LNCAP (cell line): ENCODE measurements around the gene CEP70.

Experiments
- TF ChIP-seq, protein P1 (sequence below): fragments of 450-650 bp; IDR thresholded peaks from 2 replicates; pipeline ENCODE4 v1.5.1; 2017; ENCODE audit warnings: mild to moderate bottlenecking

Gene CEP70

DNA sequence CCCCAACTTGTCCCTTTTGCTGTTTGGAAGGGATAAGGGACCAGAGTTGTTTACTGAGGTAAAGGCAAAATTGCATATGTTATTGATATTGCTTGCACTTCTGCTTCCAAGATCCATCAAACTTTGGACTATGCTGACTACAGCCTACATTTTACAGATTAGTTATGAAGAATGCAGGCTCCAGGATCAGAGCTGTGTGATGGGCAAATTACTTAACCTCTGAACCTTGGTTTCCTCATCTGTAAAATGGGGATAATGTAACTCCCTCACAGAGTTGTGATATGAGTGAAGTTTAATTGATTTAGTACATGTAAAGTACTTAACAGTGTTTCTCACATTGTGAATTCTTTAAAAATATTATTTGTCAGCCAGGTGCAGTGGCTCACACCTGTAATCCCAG is 30.5 kb upstream of the CEP70 start:
- TF ChIP-seq, protein P1, sequence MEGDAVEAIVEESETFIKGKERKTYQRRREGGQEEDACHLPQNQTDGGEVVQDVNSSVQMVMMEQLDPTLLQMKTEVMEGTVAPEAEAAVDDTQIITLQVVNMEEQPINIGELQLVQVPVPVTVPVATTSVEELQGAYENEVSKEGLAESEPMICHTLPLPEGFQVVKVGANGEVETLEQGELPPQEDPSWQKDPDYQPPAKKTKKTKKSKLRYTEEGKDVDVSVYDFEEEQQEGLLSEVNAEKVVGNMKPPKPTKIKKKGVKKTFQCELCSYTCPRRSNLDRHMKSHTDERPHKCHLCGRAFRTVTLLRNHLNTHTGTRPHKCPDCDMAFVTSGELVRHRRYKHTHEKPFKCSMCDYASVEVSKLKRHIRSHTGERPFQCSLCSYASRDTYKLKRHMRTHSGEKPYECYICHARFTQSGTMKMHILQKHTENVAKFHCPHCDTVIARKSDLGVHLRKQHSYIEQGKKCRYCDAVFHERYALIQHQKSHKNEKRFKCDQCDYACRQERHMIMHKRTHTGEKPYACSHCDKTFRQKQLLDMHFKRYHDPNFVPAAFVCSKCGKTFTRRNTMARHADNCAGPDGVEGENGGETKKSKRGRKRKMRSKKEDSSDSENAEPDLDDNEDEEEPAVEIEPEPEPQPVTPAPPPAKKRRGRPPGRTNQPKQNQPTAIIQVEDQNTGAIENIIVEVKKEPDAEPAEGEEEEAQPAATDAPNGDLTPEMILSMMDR: no peak

DNA sequence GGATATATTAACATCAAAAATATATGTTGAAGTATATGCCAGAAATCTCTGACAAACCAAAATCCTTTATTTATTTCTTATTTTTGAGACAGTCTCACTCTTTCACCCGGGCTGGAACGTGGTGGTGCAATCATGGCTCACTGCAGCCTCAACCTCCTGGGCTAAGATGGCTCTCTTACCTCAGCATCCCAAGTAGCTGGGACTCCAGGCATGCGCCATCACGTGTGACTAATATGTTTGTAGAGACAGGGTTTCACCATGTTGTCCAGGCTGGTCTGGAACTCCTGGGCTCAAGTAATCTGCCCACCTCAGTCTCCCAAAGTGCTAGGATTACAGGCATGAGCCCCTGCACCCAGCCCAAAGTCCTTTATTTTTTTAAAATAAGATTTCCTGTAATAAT is 26.4 kb upstream of the CEP70 start:
- TF ChIP-seq, protein P1: no peak

DNA sequence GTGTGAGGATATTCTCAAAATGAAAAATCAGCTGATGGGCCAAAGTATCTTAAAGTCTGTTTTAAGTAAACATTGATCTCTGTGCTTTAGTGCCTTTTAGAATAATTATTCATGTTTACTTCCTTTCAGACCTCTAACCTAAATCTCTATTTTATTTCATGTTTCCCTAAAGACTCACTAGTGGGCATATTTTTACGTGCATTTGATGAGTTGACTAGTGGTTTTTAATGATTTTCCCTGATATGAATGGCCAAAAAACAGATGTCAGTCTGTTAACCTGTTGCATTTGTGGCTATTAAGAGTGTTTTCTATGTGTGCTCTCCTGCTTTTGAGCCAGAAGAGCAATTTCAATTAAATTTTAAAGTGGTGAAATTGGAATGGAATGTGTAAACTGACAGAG is 21.4 kb upstream of the CEP70 start:
- TF ChIP-seq, protein P1: no peak

DNA sequence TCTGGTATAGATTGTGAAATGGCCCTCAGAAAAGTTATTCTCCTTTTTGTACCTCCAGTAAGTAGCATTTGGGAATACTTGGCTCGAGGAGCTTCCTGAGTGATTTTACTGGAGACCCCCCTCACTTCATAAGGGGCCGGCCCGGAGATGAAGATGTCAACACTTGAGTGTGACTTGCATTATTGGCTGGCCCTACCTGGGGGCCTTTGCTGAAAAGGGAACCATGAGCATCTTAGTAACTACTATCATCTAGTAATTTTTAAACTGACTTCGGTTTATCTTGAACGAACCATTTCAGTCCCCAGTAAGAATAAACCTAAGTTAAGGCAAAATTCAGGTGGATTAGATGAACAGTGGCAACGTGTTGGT is 15.8 kb upstream of the CEP70 start:
- TF ChIP-seq, protein P1: no peak

DNA sequence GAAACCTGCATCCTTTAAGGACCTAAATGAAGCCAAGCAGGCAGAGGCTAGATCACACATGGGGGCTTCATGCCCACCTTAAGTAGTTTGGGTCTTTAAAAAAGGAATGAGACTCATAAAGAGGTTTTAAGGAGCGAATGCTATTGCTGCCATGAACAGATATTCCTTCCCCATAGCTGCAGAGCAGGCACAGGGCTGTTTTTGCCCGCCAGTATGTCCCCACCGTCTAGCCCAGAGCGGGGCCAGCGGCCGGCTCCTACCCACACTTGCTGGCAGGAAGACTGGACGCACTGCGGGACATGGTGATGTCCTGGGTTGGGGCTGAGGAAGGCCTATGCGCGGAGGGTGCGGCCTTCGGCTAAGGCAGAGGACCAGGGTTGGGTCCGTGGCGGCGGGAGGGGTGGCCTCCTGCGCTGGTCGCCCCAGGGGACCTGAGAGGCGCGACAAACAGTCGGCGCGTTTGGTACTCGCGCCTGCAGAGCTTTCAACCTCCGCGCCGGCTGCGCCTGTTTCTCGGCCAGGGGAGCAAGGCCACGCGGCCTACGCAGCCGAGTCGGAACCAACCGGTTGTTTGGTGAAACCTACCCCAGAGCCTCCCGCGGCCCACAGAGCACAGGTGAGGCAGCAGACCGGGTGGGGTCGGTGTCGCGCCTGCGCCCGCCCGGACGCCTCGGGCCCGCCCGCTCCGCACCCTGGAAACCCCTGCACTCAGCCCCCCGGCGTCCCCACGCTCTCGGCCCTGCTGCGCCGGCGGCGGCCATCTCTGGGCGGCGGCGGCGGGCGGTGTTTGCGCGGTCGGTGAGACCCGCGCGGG is 14.5 kb upstream of the CEP70 start, which contains the start of gene FAIM:
TSS of gene FAIM (plus strand) at position 450 of the 814 bp plus-strand sequence. CDS start 10,956 bp downstream, outside the sequence.
- TF ChIP-seq, protein P1: no peak

DNA sequence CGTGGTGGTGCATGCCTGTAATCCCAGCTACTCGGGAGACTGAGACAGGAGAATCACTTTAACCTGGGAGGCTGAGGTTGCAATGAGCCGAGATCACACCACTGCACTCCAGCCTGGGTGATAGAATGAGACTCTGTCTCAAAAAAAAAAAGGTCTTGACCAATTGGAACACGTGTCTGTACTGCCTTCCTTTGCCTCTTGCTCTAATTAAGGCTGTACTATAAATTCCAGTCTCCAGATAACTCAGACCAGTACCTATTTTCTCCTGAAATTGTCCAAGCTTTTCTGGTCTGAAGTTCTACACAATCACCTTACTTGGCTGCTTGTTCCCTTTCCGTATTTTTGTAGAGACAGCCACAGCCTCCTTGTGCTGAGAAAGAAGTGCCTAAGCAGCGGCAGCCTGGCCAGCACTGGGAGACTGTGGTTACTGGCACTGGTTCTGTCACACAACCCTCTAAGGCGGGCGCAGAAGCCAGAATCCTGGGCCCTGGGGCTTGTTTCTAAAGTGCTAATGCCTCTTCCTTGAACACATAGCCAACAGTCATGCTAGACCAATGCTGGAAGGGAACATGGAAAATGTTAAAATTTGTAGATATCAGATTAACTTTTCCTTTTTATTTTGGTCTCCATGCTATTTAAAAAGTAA is 6.2 kb upstream of the CEP70 start:
- TF ChIP-seq, protein P1: no peak

DNA sequence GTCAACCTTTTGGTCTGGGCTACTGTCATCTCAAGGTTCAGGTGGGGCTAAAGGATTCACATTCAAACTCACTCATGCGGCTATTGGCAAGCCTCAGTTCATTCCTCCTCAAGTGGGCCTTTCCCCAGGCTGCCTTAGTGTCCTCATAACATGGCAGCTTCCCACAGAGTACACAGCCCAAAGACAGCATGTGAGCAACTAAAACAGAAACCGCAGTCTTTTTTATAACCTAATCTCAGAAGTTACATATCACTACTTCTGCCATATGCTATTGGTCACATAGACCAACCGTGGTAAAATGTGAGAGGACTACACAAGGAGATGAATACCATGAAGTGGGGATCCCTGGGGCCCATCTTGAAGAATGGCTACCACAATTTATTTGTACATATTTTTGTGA is 4.5 kb upstream of the CEP70 start:
- TF ChIP-seq, protein P1: no peak
